ENCODE data around the gene ECI1.

The ECI1 gene

GRCh38 chr16:2251296-2252111 lies at the start of gene ECI1:
ECI1 (minus strand) TSS chr16:2251587; CDS start chr16:2251566, 21 bp downstream.
- DNase-seq (ENCODE audit: low read depth): peak; percentile 77
- TF ChIP-seq, protein P1, sequence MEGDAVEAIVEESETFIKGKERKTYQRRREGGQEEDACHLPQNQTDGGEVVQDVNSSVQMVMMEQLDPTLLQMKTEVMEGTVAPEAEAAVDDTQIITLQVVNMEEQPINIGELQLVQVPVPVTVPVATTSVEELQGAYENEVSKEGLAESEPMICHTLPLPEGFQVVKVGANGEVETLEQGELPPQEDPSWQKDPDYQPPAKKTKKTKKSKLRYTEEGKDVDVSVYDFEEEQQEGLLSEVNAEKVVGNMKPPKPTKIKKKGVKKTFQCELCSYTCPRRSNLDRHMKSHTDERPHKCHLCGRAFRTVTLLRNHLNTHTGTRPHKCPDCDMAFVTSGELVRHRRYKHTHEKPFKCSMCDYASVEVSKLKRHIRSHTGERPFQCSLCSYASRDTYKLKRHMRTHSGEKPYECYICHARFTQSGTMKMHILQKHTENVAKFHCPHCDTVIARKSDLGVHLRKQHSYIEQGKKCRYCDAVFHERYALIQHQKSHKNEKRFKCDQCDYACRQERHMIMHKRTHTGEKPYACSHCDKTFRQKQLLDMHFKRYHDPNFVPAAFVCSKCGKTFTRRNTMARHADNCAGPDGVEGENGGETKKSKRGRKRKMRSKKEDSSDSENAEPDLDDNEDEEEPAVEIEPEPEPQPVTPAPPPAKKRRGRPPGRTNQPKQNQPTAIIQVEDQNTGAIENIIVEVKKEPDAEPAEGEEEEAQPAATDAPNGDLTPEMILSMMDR (conservative IDR thresholded peaks at IDR 0.05; ENCODE audit: low read depth, low read length): peak; percentile 58
- peak within 1 kb of the TSS; percentile 70 for H3K4me3 ChIP-seq (ENCODE audit: low read length)

DNA sequence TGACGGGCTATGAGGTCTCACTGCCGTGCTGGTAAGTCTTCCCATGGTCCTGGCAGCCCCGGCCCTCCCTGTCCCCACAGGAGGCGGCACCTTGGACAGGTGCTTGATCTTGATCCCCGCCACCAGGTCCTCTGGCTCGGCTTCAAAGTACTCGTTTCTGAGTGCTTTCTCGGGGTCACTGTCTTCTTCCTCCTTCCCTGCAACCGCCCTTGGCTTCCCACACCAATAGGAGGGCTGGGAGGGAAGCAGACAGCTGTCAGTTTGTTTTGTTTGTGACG lies 48.5 kb upstream of the ECI1 start:
- no peak for DNase-seq (ENCODE audit: low read depth)
- H3K4me3 ChIP-seq (ENCODE audit: low read length): no peak overlapping the region
- TF ChIP-seq, protein P1 (conservative IDR thresholded peaks at IDR 0.05; ENCODE audit: low read depth, low read length): no peak

DNA sequence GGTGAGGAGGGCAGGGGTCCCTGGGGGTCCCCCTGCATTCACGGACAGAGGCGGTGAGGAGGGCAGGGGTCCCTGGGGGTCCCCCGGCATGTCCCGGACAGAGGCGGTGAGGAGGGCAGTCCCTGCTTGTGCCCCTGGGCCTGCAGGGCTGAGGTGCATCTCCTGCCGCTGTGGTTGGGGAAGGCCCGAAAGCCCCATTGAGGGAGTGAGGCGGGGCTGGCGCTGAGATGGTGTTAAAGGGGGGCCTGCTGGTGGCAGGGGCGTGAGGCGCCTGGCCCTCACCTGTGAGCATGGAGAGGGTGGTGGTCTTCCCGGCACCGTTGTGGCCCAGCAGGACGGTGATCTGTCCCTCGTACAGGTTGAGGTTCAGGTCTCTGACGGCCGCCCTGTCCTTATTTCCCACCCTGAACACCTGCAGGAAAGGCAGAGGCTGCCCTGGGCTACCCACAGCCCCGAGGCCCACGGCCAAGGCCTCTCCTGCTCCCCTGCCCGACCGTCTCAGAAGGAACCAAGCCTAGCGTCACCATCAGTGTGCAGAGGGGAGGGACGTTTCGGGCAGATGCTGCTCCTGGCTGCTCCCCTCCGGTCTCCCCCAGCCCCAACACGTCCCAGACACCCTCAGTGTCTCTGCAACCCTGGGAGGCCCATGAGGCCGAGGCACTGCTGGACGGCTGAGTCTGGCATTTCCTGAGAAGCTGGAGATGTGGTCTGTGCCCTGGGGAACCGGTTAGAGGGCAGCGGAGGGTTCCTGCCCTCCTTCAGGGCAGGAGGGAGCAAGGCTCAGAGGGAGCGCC lies 47.9 kb upstream of the ECI1 start:
- DNase-seq (ENCODE audit: low read depth): no peak
- TF ChIP-seq, protein P1 (conservative IDR thresholded peaks at IDR 0.05; ENCODE audit: low read depth, low read length): no peak
- H3K4me3 ChIP-seq (ENCODE audit: low read length): no peak overlapping the region

- TF ChIP-seq, protein P1 (conservative IDR thresholded peaks at IDR 0.05; ENCODE audit: low read depth, low read length): no peak
- H3K4me3 ChIP-seq (ENCODE audit: low read length): no peak overlapping the region
- no peak for DNase-seq (ENCODE audit: low read depth)
Measured at GRCh38 chr16:2298621-2299020, 47.2 kb upstream of the ECI1 start.

- H3K4me3 ChIP-seq (ENCODE audit: low read length): no peak overlapping the region
- TF ChIP-seq, protein P1 (conservative IDR thresholded peaks at IDR 0.05; ENCODE audit: low read depth, low read length): no peak
- no peak for DNase-seq (ENCODE audit: low read depth)
Measured at GRCh38 chr16:2297506-2297860, 46.1 kb upstream of the ECI1 start.

DNA sequence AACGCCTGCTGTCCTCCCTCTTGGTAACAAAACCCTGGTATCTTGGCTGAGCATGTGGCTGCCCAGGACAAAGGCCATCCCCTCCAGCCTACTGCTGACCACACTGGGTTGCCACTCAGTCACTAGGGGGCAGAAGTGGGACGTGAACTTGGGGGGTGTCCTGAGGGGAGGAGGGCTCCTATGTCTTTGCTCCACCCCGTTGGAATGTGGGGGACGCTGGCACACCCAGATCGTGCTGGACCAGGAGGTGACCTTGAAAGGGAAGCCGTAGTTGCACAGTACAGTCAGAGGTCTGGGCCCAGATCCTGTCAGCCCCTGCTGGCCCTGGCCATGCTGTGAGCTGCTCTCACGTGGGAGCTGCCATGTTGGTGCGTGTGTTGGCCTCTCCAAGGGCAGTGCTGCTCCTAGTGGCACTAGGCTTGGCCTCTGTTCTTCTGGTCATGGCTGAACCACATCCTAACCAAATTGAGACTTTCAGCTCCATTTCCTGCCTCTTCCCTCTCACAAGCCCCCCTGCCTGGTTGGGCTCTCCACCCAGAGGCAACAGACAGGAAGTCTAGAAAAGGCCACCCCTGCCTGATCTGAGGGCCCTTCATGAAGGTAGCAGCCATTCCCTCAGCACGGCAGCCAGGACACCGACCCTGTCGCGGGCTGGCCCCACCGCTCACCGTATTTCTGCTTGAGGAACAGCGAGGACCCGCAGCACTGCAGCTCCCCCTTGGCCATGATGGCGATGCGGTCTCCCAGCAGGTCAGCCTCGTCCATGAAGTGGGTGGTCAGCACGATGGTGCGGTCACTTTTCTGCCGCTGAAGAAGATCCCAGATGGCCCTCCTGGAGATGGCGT lies 45.5 kb upstream of the ECI1 start:
- TF ChIP-seq, protein P1 (conservative IDR thresholded peaks at IDR 0.05; ENCODE audit: low read depth, low read length): peak; percentile 64
- peak; percentile 0 for DNase-seq (ENCODE audit: low read depth)
- H3K4me3 ChIP-seq (ENCODE audit: low read length): no peak overlapping the region

All from retinal pigment epithelial cell (primary cell).